ENCODE measurements around the gene CIDEB. TPM values are rescaled to one million over a fixed set of nuclear protein-coding genes. Genes with fewer than 3 reads are reported as not detected.
A peak's percentile ranks its signal among the peaks of the same experiment; 100 is the strongest.

The CIDEB gene
- total and polyA plus RNA-seq, 4 donors = 4.9 to 14.8 (median 7.1) TPM

DNA sequence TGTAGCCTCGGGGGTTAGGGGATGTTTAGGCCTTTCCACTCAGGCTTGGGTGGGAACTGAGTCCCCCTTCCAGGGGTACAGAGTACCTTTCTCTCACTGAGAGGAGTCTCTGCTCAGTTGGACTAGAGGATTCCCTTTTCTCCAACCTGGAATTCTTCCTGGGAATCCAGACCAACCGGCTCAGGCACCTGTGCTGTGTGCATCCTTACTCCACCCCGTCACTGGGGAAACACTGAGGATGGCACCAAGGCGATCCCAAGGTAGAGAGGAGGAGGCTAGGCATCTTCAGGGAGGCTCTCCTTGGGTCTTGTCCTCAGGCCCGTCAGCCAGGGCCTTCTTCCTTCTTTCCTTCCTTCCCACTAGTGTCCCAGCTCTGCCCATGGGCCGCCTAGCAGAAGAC lies 43.9 kb downstream of the CIDEB start:
- Histone ChIP-seq H3K27me3 (ENCODE audit: control insufficient read depth, insufficient read depth, low read length) (no peaks in the 10 kb centered on the region), H3K4me3 (ENCODE audit: low read depth, low read length) (no peak overlapping the region), H3K27ac (ENCODE audit: low read depth, low read length) (no peak overlapping the region), H3K9me3 (ENCODE audit: control insufficient read depth, insufficient read depth, low read length) (no peaks in the 10 kb centered on the region), H3K36me3 (ENCODE audit: control insufficient read depth, insufficient read depth, low read length) (peaks cover 79% of the 10 kb centered on the region), H3K4me1 (ENCODE audit: control insufficient read depth, insufficient read depth, low read length) (no peaks in the 10 kb centered on the region)
- no peak for DNase-seq (ENCODE audit: low read depth in 4 of 6, low spot score in 6 of 6)
- WGBS (ENCODE audit: insufficient coverage) = 82% methylated on average over 3 of the region's 6 CpGs

DNA sequence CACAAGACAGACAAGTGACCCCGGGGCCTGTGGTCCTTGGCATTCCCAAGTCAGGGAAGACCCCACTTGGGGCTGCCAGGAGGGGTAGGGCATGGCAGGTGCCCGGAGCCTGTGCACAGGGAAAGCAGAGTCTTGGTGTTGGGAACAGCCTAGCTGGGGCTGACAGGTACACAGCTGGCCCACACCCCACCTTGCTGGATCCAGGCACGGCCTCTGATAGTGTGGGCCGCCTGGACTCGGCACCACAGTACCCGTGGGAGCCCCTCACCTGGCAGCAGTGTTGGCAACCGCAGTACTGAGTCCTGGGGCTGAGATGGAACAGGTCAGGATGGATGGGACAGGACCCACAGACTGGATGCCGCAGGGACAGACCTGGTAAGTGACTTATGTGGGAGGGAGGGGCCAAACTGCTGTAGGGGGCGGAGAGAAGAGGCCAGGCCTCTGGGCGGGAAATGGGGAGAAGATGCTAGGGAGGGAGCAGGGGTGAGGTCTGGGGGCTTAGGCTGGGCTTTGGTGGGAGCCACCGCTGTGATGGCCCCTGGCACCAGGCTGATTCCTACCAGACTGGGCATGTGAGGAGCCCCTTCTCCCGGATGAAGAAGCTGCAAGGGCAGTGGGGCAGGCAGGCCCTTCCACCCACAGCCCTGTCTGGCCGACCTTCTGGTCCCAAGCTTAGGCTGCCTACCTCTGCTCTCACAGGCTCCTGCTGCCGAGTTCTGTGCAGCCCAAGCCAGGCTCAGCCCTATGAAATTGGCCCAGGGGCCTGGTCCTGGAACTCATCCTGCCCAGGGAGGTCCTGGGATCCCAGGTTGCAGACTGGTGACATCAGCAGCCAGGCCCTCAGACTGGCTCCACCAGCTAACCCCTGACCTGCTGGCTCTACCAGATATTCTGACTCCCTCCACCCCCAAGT lies 44.7 kb downstream of the CIDEB start, which contains the start of gene TGM1:
TGM1 (minus strand) TSS at position 357 of the 913 bp plus-strand sequence. CDS start 825 bp downstream, outside the sequence.
- no peak for DNase-seq (ENCODE audit: low read depth in 4 of 6, low spot score in 6 of 6)
- Histone ChIP-seq H3K9me3 (ENCODE audit: control insufficient read depth, insufficient read depth, low read length) (no peaks in the 10 kb centered on the region), H3K36me3 (ENCODE audit: control insufficient read depth, insufficient read depth, low read length) (peaks cover 79% of the 10 kb centered on the region), H3K27ac (ENCODE audit: low read depth, low read length) (no peak within 1 kb of the TSS), H3K27me3 (ENCODE audit: control insufficient read depth, insufficient read depth, low read length) (no peaks in the 10 kb centered on the region), H3K4me1 (ENCODE audit: control insufficient read depth, insufficient read depth, low read length) (no peaks in the 10 kb centered on the region), H3K4me3 (ENCODE audit: low read depth, low read length) (no peak within 1 kb of the TSS)
- 71% methylated on average over 14 of the region's 14 CpGs for WGBS (ENCODE audit: insufficient coverage)

DNA sequence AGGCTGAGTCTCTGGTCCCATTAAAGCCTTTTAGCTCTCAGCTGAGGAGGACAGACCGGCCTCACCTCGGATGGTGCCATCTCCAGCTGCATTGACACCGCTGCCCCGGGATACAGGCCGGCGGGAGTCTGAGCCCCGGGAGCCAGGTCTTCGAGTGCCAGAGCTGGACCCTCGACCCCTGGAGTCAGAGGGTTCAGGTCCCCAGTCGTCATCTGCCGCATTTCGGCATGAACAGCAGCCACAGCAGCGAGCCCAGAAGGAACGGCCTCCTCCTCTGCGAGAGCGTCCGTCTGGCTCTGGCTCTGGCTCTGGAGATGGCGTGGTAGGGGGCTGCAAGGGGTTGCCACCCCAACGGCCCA lies 45.8 kb downstream of the CIDEB start:
- no peak for DNase-seq (ENCODE audit: low read depth in 4 of 6, low spot score in 6 of 6)

GRCh38 chr14:24261256-24261968 lies 46.4 kb downstream of the CIDEB start:
- DNase-seq (ENCODE audit: low read depth in 4 of 6, low spot score in 6 of 6) = no peak
- Histone ChIP-seq H3K4me1 (ENCODE audit: control insufficient read depth, insufficient read depth, low read length) (no peaks in the 10 kb centered on the region), H3K4me3 (ENCODE audit: low read depth, low read length) (no peak overlapping the region), H3K36me3 (ENCODE audit: control insufficient read depth, insufficient read depth, low read length) (peaks cover 68% of the 10 kb centered on the region), H3K9me3 (ENCODE audit: control insufficient read depth, insufficient read depth, low read length) (no peaks in the 10 kb centered on the region), H3K27me3 (ENCODE audit: control insufficient read depth, insufficient read depth, low read length) (no peaks in the 10 kb centered on the region), H3K27ac (ENCODE audit: low read depth, low read length) (no peak overlapping the region)
- 92% methylated on average over 17 of the region's 20 CpGs for WGBS (ENCODE audit: insufficient coverage)

More for the DNA sequence above, 45.8 kb downstream of the CIDEB start:
- Histone ChIP-seq H3K9me3 (ENCODE audit: control insufficient read depth, insufficient read depth, low read length) (no peaks in the 10 kb centered on the region), H3K4me1 (ENCODE audit: control insufficient read depth, insufficient read depth, low read length) (no peaks in the 10 kb centered on the region), H3K4me3 (ENCODE audit: low read depth, low read length) (no peak overlapping the region), H3K27me3 (ENCODE audit: control insufficient read depth, insufficient read depth, low read length) (no peaks in the 10 kb centered on the region), H3K36me3 (ENCODE audit: control insufficient read depth, insufficient read depth, low read length) (peaks cover 71% of the 10 kb centered on the region), H3K27ac (ENCODE audit: low read depth, low read length) (no peak overlapping the region)
- 87% methylated on average over 19 of the region's 19 CpGs for WGBS (ENCODE audit: insufficient coverage)

DNA sequence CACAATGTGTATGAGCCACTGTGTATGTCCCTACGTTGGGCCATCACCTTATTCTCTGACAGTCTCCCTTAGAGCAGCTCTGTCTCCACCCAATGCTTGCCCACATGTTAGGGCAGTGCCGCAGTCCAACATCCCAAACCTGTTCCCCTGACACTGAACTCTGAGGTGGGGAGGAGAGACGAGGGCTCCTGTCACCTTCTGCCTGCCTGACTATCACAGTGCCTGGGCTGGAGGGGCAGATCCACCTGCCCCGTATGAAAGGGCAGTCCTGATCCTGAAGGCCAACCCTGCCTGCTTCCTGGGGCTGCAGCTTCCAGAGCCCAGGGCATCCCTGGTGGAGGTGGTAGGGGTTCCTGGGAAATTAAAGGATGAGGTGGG lies 47.0 kb downstream of the CIDEB start:
- Histone ChIP-seq H3K9me3 (ENCODE audit: control insufficient read depth, insufficient read depth, low read length) (no peaks in the 10 kb centered on the region), H3K4me1 (ENCODE audit: control insufficient read depth, insufficient read depth, low read length) (no peaks in the 10 kb centered on the region), H3K4me3 (ENCODE audit: low read depth, low read length) (no peak overlapping the region), H3K27me3 (ENCODE audit: control insufficient read depth, insufficient read depth, low read length) (no peaks in the 10 kb centered on the region), H3K27ac (ENCODE audit: low read depth, low read length) (no peak overlapping the region), H3K36me3 (ENCODE audit: control insufficient read depth, insufficient read depth, low read length) (peaks cover 67% of the 10 kb centered on the region)
- no peak for DNase-seq (ENCODE audit: low read depth in 4 of 6, low spot score in 6 of 6)
- 83% methylated on average over 2 of the region's 4 CpGs for WGBS (ENCODE audit: insufficient coverage)

- Histone ChIP-seq H3K4me3 (ENCODE audit: low read depth, low read length) (no peak overlapping the region), H3K9me3 (ENCODE audit: control insufficient read depth, insufficient read depth, low read length) (no peaks in the 10 kb centered on the region), H3K36me3 (ENCODE audit: control insufficient read depth, insufficient read depth, low read length) (peaks cover 67% of the 10 kb centered on the region), H3K4me1 (ENCODE audit: control insufficient read depth, insufficient read depth, low read length) (no peaks in the 10 kb centered on the region), H3K27me3 (ENCODE audit: control insufficient read depth, insufficient read depth, low read length) (no peaks in the 10 kb centered on the region), H3K27ac (ENCODE audit: low read depth, low read length) (no peak overlapping the region)
- WGBS (ENCODE audit: insufficient coverage) = 87% methylated on average over 12 of the region's 16 CpGs
- no peak for DNase-seq (ENCODE audit: low read depth in 4 of 6, low spot score in 6 of 6)
Observed at GRCh38 chr14:24260026-24260779, 47.6 kb downstream of the CIDEB start.

- H3K27ac ChIP-seq (ENCODE audit: low read depth, low read length) = no peak overlapping the region
- no peaks in the 10 kb centered on the region for H3K9me3 ChIP-seq (ENCODE audit: control insufficient read depth, insufficient read depth, low read length)
- H3K36me3 ChIP-seq (ENCODE audit: control insufficient read depth, insufficient read depth, low read length) = peaks cover 68% of the 10 kb centered on the region
- H3K27me3 ChIP-seq (ENCODE audit: control insufficient read depth, insufficient read depth, low read length) = no peaks in the 10 kb centered on the region
- DNase-seq (ENCODE audit: low read depth in 4 of 6, low spot score in 6 of 6) = peak in 1 of 6 donors; percentile 55
- H3K4me1 ChIP-seq (ENCODE audit: control insufficient read depth, insufficient read depth, low read length) = no peaks in the 10 kb centered on the region
- no peak overlapping the region for H3K4me3 ChIP-seq (ENCODE audit: low read depth, low read length)
- WGBS (ENCODE audit: insufficient coverage) = 91% methylated on average over 11 of the region's 16 CpGs
Observed at GRCh38 chr14:24259282-24260025, 48.3 kb downstream of the CIDEB start.

- Histone ChIP-seq H3K36me3 (ENCODE audit: control insufficient read depth, insufficient read depth, low read length) (peaks cover 70% of the 10 kb centered on the region), H3K4me1 (ENCODE audit: control insufficient read depth, insufficient read depth, low read length) (no peaks in the 10 kb centered on the region), H3K9me3 (ENCODE audit: control insufficient read depth, insufficient read depth, low read length) (no peaks in the 10 kb centered on the region), H3K4me3 (ENCODE audit: low read depth, low read length) (no peak overlapping the region), H3K27me3 (ENCODE audit: control insufficient read depth, insufficient read depth, low read length) (no peaks in the 10 kb centered on the region), H3K27ac (ENCODE audit: low read depth, low read length) (no peak overlapping the region)
- WGBS (ENCODE audit: insufficient coverage) = 92% methylated on average over 18 of the region's 18 CpGs
- no peak for DNase-seq (ENCODE audit: low read depth in 4 of 6, low spot score in 6 of 6)
Observed at GRCh38 chr14:24258548-24259265, 49.1 kb downstream of the CIDEB start.

Measured in spinal cord (tissue), 10 donors.